Keratinocyte (primary cell): Measurements from ENCODE around the gene MAGI2. TPM values are rescaled to one million over a fixed set of nuclear protein-coding genes. Genes with fewer than 3 reads are reported as not detected.

Experiments
- DNase-seq: peaks from one replicate; pipeline ENCODE4 v3.0.0-alpha.2; 2011; ENCODE audit warnings: low read depth, missing footprints, low spot score
- FAIRE-seq: peaks from 2 replicates; lab custom pipeline; 2011; peaks lifted over from hg19 to GRCh38; lab: Jason Lieb, UNC
- H2AFZ ChIP-seq: 2 replicates; pipeline ENCODE4 v1.6.0; 2012; ENCODE audit warnings: low read length, control low read depth, inconsistent platforms; ENCODE audit not compliant: control insufficient read depth
- H3K27ac ChIP-seq: 2 replicates; pipeline ENCODE4 v1.5.1; 2011; ENCODE audit warnings: low read length; ENCODE audit not compliant: control insufficient read depth, insufficient read depth
- H3K27me3 ChIP-seq: 3 replicates; pipeline ENCODE4 v1.6.0; 2011; ENCODE audit warnings: low read length; ENCODE audit not compliant: control insufficient read depth, insufficient read depth; ENCODE audit errors: extremely low read depth
- H3K36me3 ChIP-seq, 2 experiments: 2 replicates in 1 of 2; 3 replicates in 1 of 2; pipeline ENCODE4 v1.5.1; 2011; ENCODE audit warnings: low read length in 2 of 2, mild to moderate bottlenecking in 1 of 2; ENCODE audit not compliant: control insufficient read depth in 2 of 2, insufficient read depth in 2 of 2; ENCODE audit errors: extremely low read depth in 1 of 2
- H3K4me1 ChIP-seq: 3 replicates; pipeline ENCODE4 v1.5.1; 2011; ENCODE audit warnings: low read length; ENCODE audit not compliant: control insufficient read depth, insufficient read depth; ENCODE audit errors: extremely low read depth
- H3K4me2 ChIP-seq: 3 replicates; pipeline ENCODE4 v1.6.0; 2011; ENCODE audit warnings: low read depth, low read length; ENCODE audit not compliant: control insufficient read depth, insufficient read depth; ENCODE audit errors: extremely low read depth
- H3K4me3 ChIP-seq, 3 experiments: fragments of 200-600 bp in 1 of 3; sonication (generic) in 1 of 3; 2 replicates in 2 of 3; 3 replicates in 1 of 3; pipeline ENCODE4 v1.5.1; 2011 to 2016; ENCODE audit warnings: low read length in 3 of 3, mild to moderate bottlenecking in 3 of 3, control low read depth in 2 of 3, inconsistent platforms in 1 of 3, low read depth in 1 of 3, mixed read lengths in 1 of 3, mixed run types in 1 of 3, moderate library complexity in 1 of 3; ENCODE audit not compliant: control insufficient read depth in 2 of 3, insufficient read depth in 2 of 3; ENCODE audit errors: extremely low read depth in 1 of 3
- H3K79me2 ChIP-seq: 2 replicates; pipeline ENCODE4 v1.6.0; 2012; ENCODE audit warnings: low read length; ENCODE audit not compliant: control insufficient read depth, insufficient read depth
- H3K9ac ChIP-seq: 3 replicates; pipeline ENCODE4 v1.6.0; 2011; ENCODE audit warnings: low read length; ENCODE audit not compliant: control insufficient read depth, insufficient read depth; ENCODE audit errors: extremely low read depth
- H3K9me1 ChIP-seq: 3 replicates; pipeline ENCODE4 v1.6.0; 2011; ENCODE audit warnings: low read length; ENCODE audit not compliant: control insufficient read depth, insufficient read depth; ENCODE audit errors: extremely low read depth
- H3K9me3 ChIP-seq: 2 replicates; pipeline ENCODE4 v1.5.1; 2012; ENCODE audit warnings: low read depth, low read length; ENCODE audit not compliant: control insufficient read depth
- H4K20me1 ChIP-seq: 3 replicates; pipeline ENCODE4 v1.6.0; 2011; ENCODE audit warnings: low read length; ENCODE audit not compliant: control insufficient read depth, insufficient read depth; ENCODE audit errors: extremely low read depth
- CTCF ChIP-seq, 3 experiments: IDR thresholded peaks in 1 of 3; conservative IDR thresholded peaks in 1 of 3; optimal IDR thresholded peaks in 1 of 3; 2 replicates in 2 of 3; 3 replicates in 1 of 3; pipeline versions ENCODE3 to v1.5.1; 2011; ENCODE audit warnings: low read length in 3 of 3, mild to moderate bottlenecking in 3 of 3, moderate library complexity in 2 of 3, control low read depth in 1 of 3, inconsistent platforms in 1 of 3; ENCODE audit not compliant: insufficient read depth in 2 of 3; ENCODE audit errors: extremely low read depth in 1 of 3
- EZH2 ChIP-seq: IDR thresholded peaks from one replicate; pipeline ENCODE4 v1.6.1; 2012; ENCODE audit warnings: inconsistent platforms, mild to moderate bottlenecking, low read length, moderate library complexity
- dilution Hi-C: fragments of 300-500 bp; cut with MboI; formaldehyde crosslinking; loops from one replicate; pipeline ENCODE4 v1.7.0; 2020; ENCODE audit warnings: low sequenced_read_pairs; ENCODE audit not compliant: extremely low pct_ligation_motif_present
- polyA plus RNA-seq, 5 experiments: library from polyadenylated mRNA; depleted of rRNA in 3 of 5; stranded (reverse) in 3 of 5; stranded (forward) in 1 of 5; unstranded in 1 of 5; fragments of >200 nt; gene quantifications; 1 replicate in 1 of 5; 2 replicates in 3 of 5; 3 replicates in 1 of 5; pipeline versions ENCODE4 v1.2.1 to v1.2.3, GENCODE V29; 2011 to 2012; ENCODE audit warnings: missing spikeins in 2 of 5, low read depth in 1 of 5, low replicate concordance in 1 of 5

MAGI2 gene
- polyA plus RNA-seq, 1 donor (not counting 4 experiments of a cell fraction or from before 2014, with no cell fraction given), result 0.07 TPM

GRCh38 chr7:78092331-78092730, 1361.1 kb downstream of the MAGI2 start:
- TF ChIP-seq CTCF (optimal IDR thresholded peaks at IDR 0.05 in 1 of 3, IDR thresholded peaks at IDR 0.05 in 1 of 3, conservative IDR thresholded peaks at IDR 0.05 in 1 of 3; ENCODE audit: extremely low read depth in 1 of 3, insufficient read depth in 2 of 3, low read length in 3 of 3), result no peak
- Histone ChIP-seq H3K4me3 (no peak overlapping the region), H3K4me2 (no peak overlapping the region), H4K20me1 (no peaks in the 10 kb centered on the region), H3K9me3 (no peaks in the 10 kb centered on the region), H3K9ac (no peak overlapping the region), H2AFZ (no peak overlapping the region), H3K36me3 (no peaks in the 10 kb centered on the region), H3K27ac (no peak overlapping the region), H3K4me1 (no peaks in the 10 kb centered on the region), H3K9me1 (no peaks in the 10 kb centered on the region), H3K79me2 (no peaks in the 10 kb centered on the region), H3K27me3 (peaks cover 3% of the 10 kb centered on the region)
- dilution Hi-C loops, result no loop called here
- FAIRE-seq (no peak), DNase-seq (no peak)

- H4K20me1 ChIP-seq, result no peaks in the 10 kb centered on the region
- H3K27ac ChIP-seq, result no peak overlapping the region
- no peaks in the 10 kb centered on the region for H3K4me1 ChIP-seq
- H3K9me1 ChIP-seq, result no peaks in the 10 kb centered on the region
- H3K27me3 ChIP-seq, result peaks cover 3% of the 10 kb centered on the region
- no peak overlapping the region for H3K4me3 ChIP-seq
- no peak overlapping the region for H3K9ac ChIP-seq
- FAIRE-seq (no peak), DNase-seq (no peak)
- dilution Hi-C loops, result no loop called here
- no peaks in the 10 kb centered on the region for H3K36me3 ChIP-seq
- H2AFZ ChIP-seq, result no peak overlapping the region
- no peaks in the 10 kb centered on the region for H3K9me3 ChIP-seq
- H3K79me2 ChIP-seq, result no peaks in the 10 kb centered on the region
- H3K4me2 ChIP-seq, result no peak overlapping the region
- TF ChIP-seq EZH2 (no peak), CTCF (optimal IDR thresholded peaks at IDR 0.05 in 1 of 3, IDR thresholded peaks at IDR 0.05 in 1 of 3, conservative IDR thresholded peaks at IDR 0.05 in 1 of 3; ENCODE audit: extremely low read depth in 1 of 3, insufficient read depth in 2 of 3, low read length in 3 of 3) (peak in 1 of 3 experiments; percentile 49)
Observed at GRCh38 chr7:78090616-78091015, 1362.9 kb downstream of the MAGI2 start.
